ENCODE measurements around the gene RAPGEF3.

Gene RAPGEF3

DNA sequence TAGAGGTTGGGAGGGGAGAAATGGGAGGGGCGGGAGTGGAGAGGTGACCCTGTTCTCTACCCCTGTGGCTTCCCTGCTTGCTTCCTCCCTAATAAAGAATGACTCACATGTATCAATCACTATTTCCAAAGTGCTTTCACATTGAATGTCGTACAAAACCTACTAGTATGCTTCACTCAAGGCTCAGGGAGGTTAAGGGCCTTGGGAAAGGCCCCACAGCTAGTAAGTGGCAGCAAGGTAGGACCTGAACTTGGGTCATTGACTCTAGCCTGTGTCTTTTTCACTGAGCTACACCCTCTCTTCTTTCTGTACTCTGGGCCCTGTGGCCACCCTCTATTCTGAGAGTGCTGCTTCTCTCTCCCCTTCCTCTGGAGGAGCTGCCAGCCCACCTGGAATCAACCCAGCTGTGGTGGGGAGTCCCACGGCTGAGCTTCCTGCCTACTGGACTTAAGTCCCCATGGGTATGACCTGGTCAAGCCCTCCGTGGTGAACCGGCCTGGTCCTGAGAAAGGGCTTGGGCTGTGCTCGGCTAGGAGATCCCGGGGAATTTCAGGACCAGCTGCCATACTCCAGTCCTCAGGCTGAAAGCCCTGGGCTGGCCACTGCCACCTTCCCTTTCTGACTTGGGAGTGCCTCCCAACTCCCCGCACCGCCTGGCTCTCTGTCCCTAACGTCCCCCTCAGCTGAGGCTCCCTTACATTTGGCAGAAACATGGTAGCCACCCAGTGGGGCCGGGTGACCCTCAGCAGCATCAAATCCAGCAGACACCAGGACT lies 27.4 kb upstream of the RAPGEF3 start:
- H3K4me3 ChIP-seq (ENCODE audit: low read length, poor library complexity, severe bottlenecking), result no peak overlapping the region
- H3K79me2 ChIP-seq (ENCODE audit: insufficient read depth, low read length), result no peaks in the 10 kb centered on the region
- TF ChIP-seq CTCF (conservative IDR thresholded peaks at IDR 0.05; ENCODE audit: low read length) (no peak), EZH2phosphoT487 (IDR thresholded peaks at IDR 0.05; ENCODE audit: borderline replicate concordance) (no peak)
- no peaks in the 10 kb centered on the region for H3K27me3 ChIP-seq (ENCODE audit: insufficient read depth, low read length, poor library complexity, severe bottlenecking)
- H3K9ac ChIP-seq (ENCODE audit: low read depth, low read length, poor library complexity, severe bottlenecking), result no peak overlapping the region
- H3K9me2 ChIP-seq (replicated peaks; ENCODE audit: low read depth, low read length), result no peaks in the 10 kb centered on the region
- no peak overlapping the region for H2AFZ ChIP-seq (ENCODE audit: low read length)
- H3K4me1 ChIP-seq (ENCODE audit: insufficient read depth, low read length, poor library complexity, severe bottlenecking), result no peaks in the 10 kb centered on the region
- no peaks in the 10 kb centered on the region for H3K9me3 ChIP-seq (ENCODE audit: insufficient read depth, low read depth, low read length)
- peaks cover 91% of the 10 kb centered on the region for H3K36me3 ChIP-seq (ENCODE audit: insufficient read depth, low read length)
- no peaks in the 10 kb centered on the region for H4K20me1 ChIP-seq (ENCODE audit: insufficient read depth, low read length, poor library complexity, severe bottlenecking)
- H3F3A ChIP-seq (ENCODE audit: low read depth), result no peaks in the 10 kb centered on the region
- H3K4me2 ChIP-seq (ENCODE audit: low read depth, low read length, poor library complexity, severe bottlenecking), result no peak overlapping the region

- Histone ChIP-seq H3K36me3 (ENCODE audit: insufficient read depth, low read length) (peaks cover 83% of the 10 kb centered on the region), H3F3A (ENCODE audit: low read depth) (no peaks in the 10 kb centered on the region)
Observed at GRCh38 chr12:47785036-47785886, 26.6 kb upstream of the RAPGEF3 start.

More at GRCh38 chr12:47785036-47785886, 26.6 kb upstream of the RAPGEF3 start:
- TF ChIP-seq EZH2phosphoT487 (IDR thresholded peaks at IDR 0.05; ENCODE audit: borderline replicate concordance), result no peak
- TF ChIP-seq CTCF (conservative IDR thresholded peaks at IDR 0.05; ENCODE audit: low read length), result no peak
- Histone ChIP-seq H3K9me3 (ENCODE audit: insufficient read depth, low read depth, low read length) (no peaks in the 10 kb centered on the region), H3K9ac (ENCODE audit: low read depth, low read length, poor library complexity, severe bottlenecking) (no peak overlapping the region), H3K79me2 (ENCODE audit: insufficient read depth, low read length) (no peaks in the 10 kb centered on the region), H3K4me3 (ENCODE audit: low read length, poor library complexity, severe bottlenecking) (no peak overlapping the region), H2AFZ (ENCODE audit: low read length) (no peak overlapping the region), H3K4me2 (ENCODE audit: low read depth, low read length, poor library complexity, severe bottlenecking) (no peak overlapping the region), H4K20me1 (ENCODE audit: insufficient read depth, low read length, poor library complexity, severe bottlenecking) (no peaks in the 10 kb centered on the region), H3K9me2 (replicated peaks; ENCODE audit: low read depth, low read length) (no peaks in the 10 kb centered on the region), H3K4me1 (ENCODE audit: insufficient read depth, low read length, poor library complexity, severe bottlenecking) (no peaks in the 10 kb centered on the region), H3K27me3 (ENCODE audit: insufficient read depth, low read length, poor library complexity, severe bottlenecking) (no peaks in the 10 kb centered on the region)
